Muscle layer of duodenum (tissue), 2 donors: ENCODE measurements around the gene ZMYM2.

Experiments
- H3K27ac ChIP-seq: one replicate; pipeline ENCODE4 v1.7.0; 2013; ENCODE audit warnings: mild to moderate bottlenecking, low read length
- H3K27me3 ChIP-seq: one replicate; pipeline ENCODE4 v1.7.0; 2013; ENCODE audit warnings: low read depth, mild to moderate bottlenecking, control low read depth, low read length
- H3K36me3 ChIP-seq, 2 donors: one replicate each; pipeline ENCODE4 v1.7.0; 2013; ENCODE audit warnings: low read length in 2 of 2, control low read depth in 1 of 2, mild to moderate bottlenecking in 1 of 2; ENCODE audit not compliant: insufficient read depth in 2 of 2, control insufficient read depth in 1 of 2
- H3K4me1 ChIP-seq, 2 donors: one replicate each; pipeline ENCODE4 v1.7.0; 2013; ENCODE audit warnings: low read length in 2 of 2, mild to moderate bottlenecking in 2 of 2, control low read depth in 1 of 2, moderate library complexity in 1 of 2; ENCODE audit not compliant: insufficient read depth in 2 of 2, control insufficient read depth in 1 of 2
- H3K4me3 ChIP-seq, 2 donors: one replicate each; pipeline ENCODE4 v1.7.0; 2013; ENCODE audit warnings: low read length in 2 of 2, low read depth in 1 of 2, mild to moderate bottlenecking in 1 of 2
- H3K9me3 ChIP-seq, 2 donors: one replicate each; pipeline ENCODE4 v1.7.0; 2013; ENCODE audit warnings: low read length in 2 of 2, control low read depth in 1 of 2, mild to moderate bottlenecking in 1 of 2; ENCODE audit not compliant: control insufficient read depth in 1 of 2
- donor health status: healthy.

Gene ZMYM2

GRCh38 chr13:19984430-19985218, 26.1 kb downstream of the ZMYM2 start:
- no peaks in the 10 kb centered on the region for H3K9me3 ChIP-seq
- no peak overlapping the region for H3K4me3 ChIP-seq
- no peaks in the 10 kb centered on the region for H3K27me3 ChIP-seq
- H3K36me3 ChIP-seq, result peaks cover 0 to 9% of the 10 kb centered on the region in 2 donors
- H3K4me1 ChIP-seq, result no peaks in the 10 kb centered on the region
- H3K27ac ChIP-seq, result no peak overlapping the region

DNA sequence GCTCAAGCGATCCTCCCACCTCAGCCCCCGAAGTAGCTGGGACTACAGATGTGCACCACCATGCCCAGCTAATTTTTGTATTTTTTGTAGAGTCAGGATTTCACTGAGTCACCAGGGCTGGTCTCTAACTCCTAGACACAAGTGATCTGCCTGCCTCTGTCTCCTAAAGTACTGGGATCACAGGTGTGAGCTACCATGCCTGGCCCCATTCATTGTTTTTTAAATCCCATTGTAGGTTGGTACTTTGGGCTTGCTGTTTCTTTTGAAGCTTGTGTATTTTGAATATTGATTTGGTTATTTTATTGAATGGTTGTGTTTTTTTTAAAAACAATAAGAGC, 26.7 kb downstream of the ZMYM2 start:
- H3K27ac ChIP-seq, result no peak overlapping the region
- no peaks in the 10 kb centered on the region for H3K4me1 ChIP-seq
- H3K27me3 ChIP-seq, result no peaks in the 10 kb centered on the region
- H3K36me3 ChIP-seq, result peaks cover 0 to 7% of the 10 kb centered on the region in 2 donors
- no peak overlapping the region for H3K4me3 ChIP-seq
- H3K9me3 ChIP-seq, result no peaks in the 10 kb centered on the region

DNA sequence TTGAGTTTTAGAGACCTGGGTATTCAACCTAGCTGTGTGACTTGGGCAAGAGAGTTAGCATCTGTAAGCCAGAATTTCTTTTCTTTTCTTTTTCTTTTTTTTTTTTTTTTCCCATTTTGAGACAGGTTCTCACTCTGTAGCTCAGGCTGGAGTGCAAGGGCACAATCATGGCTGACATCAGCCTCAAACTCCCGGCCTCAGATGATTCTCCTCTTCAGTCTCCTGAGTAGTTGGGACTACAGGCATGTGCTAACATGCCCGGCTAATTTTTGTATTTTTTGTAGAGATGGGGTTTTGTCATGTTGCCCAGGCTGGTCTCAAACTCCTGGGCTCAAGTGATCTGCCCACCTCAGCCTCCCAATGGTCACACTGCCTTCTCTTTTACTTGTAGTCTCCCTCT, 33.0 kb downstream of the ZMYM2 start:
- H3K4me1 ChIP-seq, result peaks cover 0 to 9% of the 10 kb centered on the region in 2 donors
- H3K27me3 ChIP-seq, result no peaks in the 10 kb centered on the region
- no peak overlapping the region for H3K4me3 ChIP-seq
- H3K9me3 ChIP-seq, result no peaks in the 10 kb centered on the region
- no peak overlapping the region for H3K27ac ChIP-seq
- H3K36me3 ChIP-seq, result peaks cover 9 to 13% of the 10 kb centered on the region in 2 donors

DNA sequence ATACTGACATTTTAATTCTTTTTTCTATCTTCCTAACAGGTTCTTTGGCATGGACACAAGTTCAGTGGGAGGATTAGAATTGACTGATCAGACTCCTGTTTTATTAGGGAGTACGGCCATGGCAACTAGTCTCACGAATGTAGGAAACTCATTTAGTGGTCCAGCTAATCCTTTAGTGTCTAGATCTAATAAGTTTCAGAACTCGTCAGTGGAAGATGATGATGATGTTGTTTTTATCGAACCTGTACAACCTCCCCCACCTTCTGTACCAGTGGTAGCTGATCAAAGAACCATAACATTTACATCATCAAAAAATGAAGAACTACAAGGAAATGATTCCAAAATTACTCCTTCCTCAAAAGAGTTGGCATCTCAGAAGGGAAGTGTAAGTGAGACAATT, 34.5 kb downstream of the ZMYM2 start:
- Histone ChIP-seq H3K4me3 (no peak overlapping the region), H3K27me3 (no peaks in the 10 kb centered on the region), H3K36me3 (peaks cover 9 to 14% of the 10 kb centered on the region in 2 donors)

DNA sequence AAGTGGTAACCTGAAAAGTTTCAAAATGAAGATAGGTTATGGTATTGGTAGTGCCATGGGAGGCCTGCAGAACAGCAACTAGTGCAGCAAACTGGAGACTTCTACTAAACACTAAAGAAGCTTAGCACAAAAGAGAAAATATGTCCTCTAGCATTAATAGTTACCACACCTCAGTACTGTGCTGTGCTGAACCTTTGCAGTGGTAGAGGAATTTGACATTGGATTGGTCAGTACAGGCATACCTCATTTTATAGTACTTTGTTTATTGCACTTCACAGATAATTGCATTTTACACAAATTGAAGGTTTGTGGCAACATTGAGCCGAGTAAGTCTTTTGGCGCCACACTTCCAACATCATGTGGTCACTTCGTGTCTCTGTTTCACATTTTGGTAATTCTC, 40.4 kb downstream of the ZMYM2 start:
- Histone ChIP-seq H3K27me3 (no peaks in the 10 kb centered on the region), H3K36me3 (peaks cover 0 to 16% of the 10 kb centered on the region in 2 donors), H3K27ac (no peak overlapping the region), H3K4me3 (no peak overlapping the region), H3K4me1 (peaks cover 0 to 4% of the 10 kb centered on the region in 2 donors), H3K9me3 (no peaks in the 10 kb centered on the region)

More for the DNA sequence above, 34.5 kb downstream of the ZMYM2 start:
- H3K9me3 ChIP-seq, result no peaks in the 10 kb centered on the region
- peaks cover 0 to 9% of the 10 kb centered on the region in 2 donors for H3K4me1 ChIP-seq
- no peak overlapping the region for H3K27ac ChIP-seq

DNA sequence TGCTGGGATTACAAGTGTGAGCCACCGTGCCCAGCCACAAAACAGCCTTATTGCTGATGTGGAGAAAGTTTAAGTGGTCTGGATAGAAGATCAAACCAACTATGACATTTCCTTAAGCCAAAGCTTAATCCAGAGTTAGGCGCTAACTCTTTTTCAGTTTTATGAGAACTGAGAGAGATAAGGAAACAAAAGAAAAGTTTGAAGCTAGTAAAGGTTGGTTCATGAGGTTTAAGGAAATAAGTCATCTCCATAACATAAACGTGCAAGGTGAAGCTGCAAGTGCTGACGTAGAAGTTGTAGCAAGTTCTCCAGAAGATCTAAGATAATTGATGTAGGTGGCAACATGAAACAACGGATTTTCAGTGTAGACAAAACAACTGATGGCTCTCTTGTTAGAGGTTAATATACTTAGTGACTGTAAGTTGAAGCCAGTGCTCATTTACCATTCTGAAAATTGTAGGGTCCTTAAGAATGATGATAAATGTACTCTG, 41.6 kb downstream of the ZMYM2 start:
- H3K27me3 ChIP-seq, result no peaks in the 10 kb centered on the region
- no peak overlapping the region for H3K27ac ChIP-seq
- H3K4me1 ChIP-seq, result peaks cover 0 to 4% of the 10 kb centered on the region in 2 donors
- peaks cover 7 to 19% of the 10 kb centered on the region in 2 donors for H3K36me3 ChIP-seq
- no peak overlapping the region for H3K4me3 ChIP-seq
- no peaks in the 10 kb centered on the region for H3K9me3 ChIP-seq

GRCh38 chr13:20001366-20002190, 43.1 kb downstream of the ZMYM2 start:
- H3K36me3 ChIP-seq, result peaks cover 19 to 26% of the 10 kb centered on the region in 2 donors
- H3K27me3 ChIP-seq, result no peaks in the 10 kb centered on the region
- H3K4me3 ChIP-seq, result no peak overlapping the region
- no peaks in the 10 kb centered on the region for H3K9me3 ChIP-seq
- peaks cover 0 to 4% of the 10 kb centered on the region in 2 donors for H3K4me1 ChIP-seq
- no peak overlapping the region for H3K27ac ChIP-seq

DNA sequence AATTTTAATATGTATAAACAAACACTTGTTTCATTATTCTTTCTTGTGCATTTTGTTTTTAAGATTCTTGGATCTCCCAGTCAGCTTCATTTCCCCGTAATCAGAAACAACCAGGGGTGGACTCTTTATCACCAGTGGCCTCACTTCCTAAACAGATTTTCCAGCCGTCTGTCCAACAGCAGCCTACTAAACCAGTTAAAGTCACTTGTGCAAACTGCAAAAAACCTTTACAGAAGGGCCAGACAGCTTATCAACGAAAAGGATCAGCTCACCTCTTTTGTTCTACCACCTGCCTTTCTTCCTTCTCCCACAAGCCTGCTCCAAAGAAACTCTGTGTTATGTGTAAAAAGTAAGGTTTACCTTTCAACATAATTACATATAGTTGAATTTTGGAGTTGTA, 44.3 kb downstream of the ZMYM2 start:
- H3K9me3 ChIP-seq, result no peaks in the 10 kb centered on the region
- peaks cover 22 to 33% of the 10 kb centered on the region in 2 donors for H3K36me3 ChIP-seq
- H3K4me1 ChIP-seq, result peaks cover 0 to 4% of the 10 kb centered on the region in 2 donors
- H3K4me3 ChIP-seq, result no peak overlapping the region
- H3K27me3 ChIP-seq, result no peaks in the 10 kb centered on the region
- no peak overlapping the region for H3K27ac ChIP-seq

GRCh38 chr13:20006206-20006605, 47.7 kb downstream of the ZMYM2 start:
- Histone ChIP-seq H3K9me3 (no peaks in the 10 kb centered on the region), H3K36me3 (peaks cover 22 to 48% of the 10 kb centered on the region in 2 donors), H3K4me3 (no peak overlapping the region), H3K4me1 (peaks cover 0 to 4% of the 10 kb centered on the region in 2 donors), H3K27me3 (no peaks in the 10 kb centered on the region), H3K27ac (no peak overlapping the region)

DNA sequence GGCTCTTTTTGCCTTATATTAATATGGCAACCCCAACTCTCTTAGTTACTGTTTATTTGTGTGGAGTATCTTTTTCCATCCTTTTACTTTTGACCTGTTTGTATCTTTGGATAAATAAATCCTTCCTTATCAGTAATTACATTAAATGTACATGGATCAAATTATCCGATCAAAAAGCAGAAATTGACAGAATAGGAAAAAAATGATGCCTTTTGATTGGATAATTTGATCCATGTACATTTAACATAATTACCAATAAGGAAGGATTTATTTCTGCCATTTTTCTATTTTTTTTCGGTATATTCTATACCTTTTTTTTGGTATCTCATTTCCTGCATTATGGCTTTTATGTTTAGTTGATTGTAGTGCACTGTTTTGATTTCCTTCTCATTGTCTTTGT, 57.2 kb downstream of the ZMYM2 start:
- H3K27ac ChIP-seq, result no peak overlapping the region
- H3K36me3 ChIP-seq, result peaks cover 21 to 54% of the 10 kb centered on the region in 2 donors
- H3K9me3 ChIP-seq, result peaks cover 13 to 17% of the 10 kb centered on the region in 2 donors
- H3K27me3 ChIP-seq, result no peaks in the 10 kb centered on the region
- H3K4me3 ChIP-seq, result no peak overlapping the region
- H3K4me1 ChIP-seq, result peaks cover 0 to 4% of the 10 kb centered on the region in 2 donors

DNA sequence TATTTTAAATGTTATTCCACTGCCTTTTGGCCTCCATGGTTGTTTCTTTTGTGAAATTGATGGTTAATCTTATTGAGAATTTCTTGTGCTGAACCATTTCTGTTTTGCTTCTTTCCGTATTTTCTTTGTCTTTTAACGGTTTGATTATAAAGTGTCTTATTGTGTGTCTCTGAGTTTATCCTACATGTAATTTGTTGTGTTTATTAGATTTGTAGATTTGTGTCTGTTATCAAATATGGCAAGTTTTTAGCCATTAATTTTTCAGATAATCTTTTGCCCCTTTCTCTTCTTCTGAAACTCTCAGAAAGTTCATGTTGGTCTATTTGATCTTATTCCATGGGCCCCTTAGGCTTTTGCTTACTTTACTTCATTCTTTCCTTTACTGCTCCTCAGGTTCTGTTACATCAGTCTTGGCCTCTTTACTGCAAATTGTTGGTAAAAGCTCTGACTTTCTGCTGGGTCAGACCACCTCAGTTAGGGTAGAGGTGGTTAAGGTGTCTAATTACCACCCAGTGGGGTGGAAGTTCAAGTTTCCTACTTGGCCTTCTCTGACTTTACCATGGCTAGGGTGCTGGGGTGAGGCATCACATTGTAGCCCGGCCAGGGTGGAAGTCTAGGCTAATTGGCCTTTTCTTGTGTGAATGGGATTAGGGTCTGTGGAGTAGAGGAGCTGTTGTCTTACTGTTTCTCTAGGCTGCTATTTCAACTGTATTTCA, 58.3 kb downstream of the ZMYM2 start:
- H3K36me3 ChIP-seq, result peaks cover 26 to 52% of the 10 kb centered on the region in 2 donors
- H3K9me3 ChIP-seq, result peaks cover 13 to 17% of the 10 kb centered on the region in 2 donors
- peak overlapping the region in 1 of 2 donors; percentile 42 for H3K4me3 ChIP-seq
- peaks cover 0 to 4% of the 10 kb centered on the region in 2 donors for H3K4me1 ChIP-seq
- H3K27me3 ChIP-seq, result no peaks in the 10 kb centered on the region
- no peak overlapping the region for H3K27ac ChIP-seq
